ENCODE data around the gene IQCN.

The IQCN gene

DNA sequence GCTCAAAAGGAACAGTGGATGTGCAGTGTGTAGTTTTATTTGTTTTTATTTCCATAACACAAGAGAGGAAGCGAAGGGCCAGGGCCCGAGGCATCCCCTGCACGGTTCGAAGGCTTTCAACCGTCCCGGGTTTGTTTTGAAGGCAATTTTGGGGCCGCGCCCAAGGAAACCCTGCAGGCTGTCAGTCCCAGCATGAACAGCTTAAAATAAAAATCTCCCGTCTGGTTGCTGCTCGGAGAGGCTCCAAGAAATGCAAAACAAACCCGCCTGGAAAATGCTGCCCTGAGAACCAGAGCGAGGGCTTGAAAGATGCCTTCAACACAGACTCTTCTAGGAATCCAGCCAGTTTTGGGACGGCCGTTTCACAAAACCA, 32.6 kb upstream of the IQCN start:
- DNase-seq (ENCODE audit: low read depth), result no peak

GRCh38 chr19:18306209-18306887, 32.1 kb upstream of the IQCN start:
- DNase-seq (ENCODE audit: low read depth), result no peak

DNA sequence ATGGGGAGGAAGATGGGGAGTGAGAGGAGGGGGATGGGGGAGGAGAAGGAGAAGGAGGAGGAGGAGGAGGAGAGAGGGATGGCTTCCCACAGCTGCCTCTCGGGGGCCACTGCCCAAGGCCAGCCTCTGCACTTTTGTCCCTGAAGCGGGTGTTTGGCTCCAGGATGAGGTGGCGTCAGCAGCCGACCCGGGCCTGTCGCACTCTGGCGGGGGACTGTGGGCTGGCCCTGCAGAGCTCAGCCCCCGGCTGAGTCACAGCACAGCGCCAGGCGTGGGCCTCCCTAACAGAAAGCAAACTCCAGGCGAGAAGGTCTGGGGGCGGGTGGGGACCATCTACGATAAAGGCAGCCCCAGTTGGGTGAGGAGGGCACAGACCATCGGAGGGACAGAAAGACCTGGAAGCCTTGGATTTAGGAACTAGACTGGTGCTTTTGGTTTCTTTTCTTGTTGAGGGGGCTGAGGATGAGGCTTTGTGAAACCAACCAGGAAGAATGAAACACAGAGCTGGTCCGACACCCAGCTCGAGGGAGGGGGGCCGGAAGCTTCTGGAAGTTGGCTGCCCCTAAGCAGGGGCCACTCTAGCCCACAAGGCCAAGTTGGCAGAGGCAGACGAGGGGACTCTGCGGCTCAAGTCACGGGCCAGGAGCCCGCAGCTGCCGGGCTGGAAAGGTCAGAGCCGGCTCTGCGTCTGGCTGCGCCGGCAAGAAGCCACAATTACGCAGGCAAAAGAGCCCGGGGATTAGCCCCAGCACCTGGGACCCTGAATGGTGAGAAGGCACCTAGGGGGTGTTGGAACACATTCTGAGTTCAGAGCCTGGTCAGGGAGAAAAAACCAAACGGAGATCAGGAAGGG, 30.4 kb upstream of the IQCN start:
- peak; percentile 82 for DNase-seq (ENCODE audit: low read depth)

GRCh38 chr19:18304208-18304457, 29.9 kb upstream of the IQCN start:
- no peak for DNase-seq (ENCODE audit: low read depth)

GRCh38 chr19:18301718-18302111, 27.5 kb upstream of the IQCN start:
- no peak for DNase-seq (ENCODE audit: low read depth)

DNA sequence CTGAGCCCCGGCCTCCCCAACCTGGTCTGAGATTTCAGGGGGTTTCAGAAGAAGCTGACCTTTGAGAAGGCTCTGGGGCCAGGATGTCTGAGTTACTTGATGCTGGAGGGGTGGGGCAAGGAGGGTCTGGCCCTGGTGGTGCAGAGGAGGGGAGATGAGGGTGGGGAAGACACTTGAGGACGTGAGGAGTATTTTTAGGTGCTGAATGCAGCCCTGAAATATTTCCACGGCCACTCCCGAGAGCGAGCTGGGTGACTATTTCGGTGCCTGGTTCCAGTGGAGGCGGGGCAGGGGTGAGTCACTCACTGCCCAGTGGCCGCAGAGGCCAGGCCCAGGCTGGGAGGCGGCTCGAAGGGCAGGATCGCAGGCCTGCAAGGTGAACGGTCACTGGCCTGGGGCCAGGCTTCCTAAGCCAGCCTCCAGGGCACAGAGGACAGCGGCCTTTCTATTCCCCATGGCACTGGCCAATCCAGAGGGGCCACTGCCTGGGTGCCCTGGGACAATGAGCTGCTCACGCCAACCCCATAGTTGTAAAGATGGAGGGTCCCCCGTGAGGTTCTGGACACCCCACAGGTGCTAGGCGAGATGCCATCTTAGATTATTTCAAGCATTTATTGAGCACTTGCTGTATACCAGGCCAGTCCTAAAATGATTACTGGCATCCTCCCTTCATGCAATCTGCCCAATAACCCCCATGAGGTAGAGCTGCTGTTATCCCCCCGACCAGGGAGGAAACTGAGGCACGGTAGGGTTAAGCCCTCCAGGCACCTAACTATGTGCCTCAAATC, 26.9 kb upstream of the IQCN start:
- DNase-seq (ENCODE audit: low read depth), result no peak

- no peak for DNase-seq (ENCODE audit: low read depth)
Observed at GRCh38 chr19:18299654-18300053, 25.4 kb upstream of the IQCN start.

DNA sequence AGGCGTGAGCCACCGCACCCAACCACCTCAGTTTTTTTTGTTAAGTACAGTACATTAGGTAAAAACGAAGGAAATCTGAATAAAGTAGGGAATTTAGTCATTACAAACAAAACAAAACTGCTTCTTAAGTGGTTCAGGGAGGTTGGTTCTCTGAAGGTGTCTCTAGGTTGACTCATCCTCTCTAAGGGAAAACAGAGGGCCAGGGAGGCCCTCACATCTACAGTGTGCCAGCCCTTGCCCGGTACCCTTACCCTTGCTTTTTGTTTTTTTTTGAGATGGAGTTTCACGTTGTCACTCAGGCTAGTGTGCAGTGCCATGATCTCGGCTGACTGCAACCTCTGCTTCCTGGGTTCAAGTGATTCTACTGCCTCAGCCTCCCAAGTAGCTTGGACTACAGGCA, 24.3 kb upstream of the IQCN start:
- DNase-seq (ENCODE audit: low read depth), result no peak

DNA sequence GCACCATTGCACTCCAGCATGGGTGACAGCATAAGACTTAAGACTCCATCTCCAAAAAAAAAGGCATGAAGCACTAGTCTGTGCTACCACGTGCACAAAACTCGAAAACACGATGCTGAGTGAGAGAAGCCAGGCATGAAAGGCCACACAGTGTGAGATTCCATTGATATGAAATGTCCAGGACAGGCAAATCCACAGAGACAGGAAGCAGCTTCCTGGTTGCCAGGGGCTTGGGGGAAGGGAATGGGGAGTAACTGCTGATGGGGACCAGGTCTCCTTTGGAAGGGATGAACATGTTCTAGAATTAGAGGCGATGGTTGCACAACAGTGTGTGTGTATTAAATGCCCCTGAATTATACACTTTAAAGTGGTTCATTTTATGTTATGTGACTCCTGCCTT, 23.1 kb upstream of the IQCN start:
- no peak for DNase-seq (ENCODE audit: low read depth)

DNA sequence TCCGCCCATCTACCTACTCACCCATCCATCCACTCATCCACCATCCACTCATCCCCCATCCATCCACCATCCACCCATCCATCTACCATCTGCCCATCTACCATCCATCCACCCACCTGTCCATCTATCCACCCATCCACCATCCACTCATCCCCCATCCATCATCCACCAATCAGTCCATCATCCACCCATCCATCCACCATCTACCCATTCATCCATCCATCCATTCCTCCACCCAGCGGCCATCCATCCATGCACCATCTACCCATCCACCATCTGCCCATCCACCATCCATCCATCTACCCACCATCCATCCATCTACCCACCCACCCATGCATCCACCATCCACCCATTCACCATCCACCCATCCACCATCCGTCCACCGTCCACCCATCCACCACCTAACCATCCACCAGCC, 20.8 kb upstream of the IQCN start:
- no peak for DNase-seq (ENCODE audit: low read depth)

GRCh38 chr19:18294467-18294864, 20.2 kb upstream of the IQCN start:
- peak; percentile 87 for DNase-seq (ENCODE audit: low read depth)

GRCh38 chr19:18293642-18294466, 19.6 kb upstream of the IQCN start:
- DNase-seq (ENCODE audit: low read depth), result no peak

DNA sequence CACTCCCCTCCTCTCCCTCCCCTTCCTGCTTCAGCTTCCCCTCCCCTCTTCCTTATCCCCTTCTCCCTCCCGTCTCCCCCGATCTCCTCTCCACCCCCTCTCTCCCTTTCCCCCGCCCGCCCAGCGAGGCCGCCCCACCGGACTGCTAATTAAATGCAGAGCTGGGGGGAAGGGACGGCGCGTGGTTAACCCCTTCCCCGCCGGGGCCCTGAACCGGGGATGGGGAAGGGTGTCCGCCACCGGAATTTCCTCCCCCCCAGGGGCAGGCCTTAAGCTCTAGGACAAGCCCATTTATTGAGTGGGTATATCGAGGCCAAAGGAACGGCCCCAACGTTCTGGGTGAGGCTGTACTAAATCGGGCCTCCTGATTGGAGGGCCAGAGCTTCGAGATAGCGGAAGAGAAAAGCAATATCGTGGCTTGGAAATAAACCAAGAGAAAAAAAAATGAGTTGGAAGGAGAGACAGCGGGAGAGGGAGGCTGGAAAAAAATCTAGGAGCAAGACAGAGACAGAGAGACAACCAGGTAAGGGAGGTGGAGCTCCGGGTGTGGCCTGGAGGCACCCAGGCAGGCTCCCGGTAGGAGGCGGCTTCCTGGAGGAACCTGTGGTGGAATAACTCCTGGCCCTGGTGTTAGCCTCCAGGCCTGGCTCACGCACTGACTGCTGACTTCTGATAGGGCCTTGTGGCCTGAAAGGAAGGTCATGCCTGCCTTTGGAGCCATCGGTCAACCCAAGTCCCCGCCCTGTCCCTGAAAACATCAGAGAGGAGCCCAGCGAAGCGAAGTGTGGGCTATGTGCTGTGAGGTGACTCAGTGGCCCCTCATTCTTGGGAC, 18.8 kb upstream of the IQCN start:
- DNase-seq (ENCODE audit: low read depth), result no peak

- peak; percentile 17 for DNase-seq (ENCODE audit: low read depth)
Observed at GRCh38 chr19:18292462-18292809, 18.2 kb upstream of the IQCN start.

DNA sequence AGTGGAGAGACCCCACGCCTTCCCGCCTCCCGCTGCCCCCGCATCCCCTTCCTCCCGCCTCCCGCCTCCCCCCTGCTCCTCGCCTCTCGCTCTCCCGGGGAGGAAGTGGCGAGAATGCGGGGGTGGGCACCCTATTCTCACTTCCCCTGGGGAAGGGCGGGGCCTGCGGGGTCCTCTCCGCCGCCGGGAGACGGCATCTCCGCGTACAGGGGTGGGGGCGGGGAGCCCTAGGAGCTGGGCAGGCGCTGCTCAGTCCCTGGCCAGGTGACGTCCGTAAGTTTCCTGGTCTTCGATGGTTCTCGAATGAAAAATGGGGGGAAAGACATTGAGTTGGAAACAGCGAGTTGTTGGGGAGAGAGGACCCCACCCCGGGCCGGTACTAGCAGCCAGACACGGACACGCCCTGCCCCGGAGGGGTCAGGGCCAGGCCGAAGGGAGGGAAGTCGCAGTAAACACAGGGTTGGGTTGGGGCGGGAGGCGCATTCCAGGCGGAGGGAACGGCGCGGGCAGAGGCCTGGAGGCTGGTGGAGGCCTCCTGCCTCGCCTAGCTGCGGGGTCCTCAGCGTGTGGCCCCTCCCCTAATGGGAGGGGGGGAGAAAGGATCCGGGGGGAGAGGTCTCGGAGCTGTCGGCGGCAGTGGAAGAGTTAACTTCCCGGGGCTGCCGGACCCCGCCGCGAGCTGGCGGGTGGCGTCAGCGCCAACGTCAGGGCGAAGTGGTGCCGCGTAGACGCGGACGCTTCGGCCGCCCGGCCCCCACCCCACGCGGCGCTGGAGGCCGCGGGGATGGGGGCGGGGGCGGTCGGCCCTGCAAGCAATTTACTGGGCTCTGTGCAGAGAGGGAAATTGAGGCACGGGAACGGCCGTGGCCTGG, 17.6 kb upstream of the IQCN start:
- peak; percentile 72 for DNase-seq (ENCODE audit: low read depth)

GRCh38 chr19:18291019-18291524, 16.8 kb upstream of the IQCN start:
- no peak for DNase-seq (ENCODE audit: low read depth)

DNA sequence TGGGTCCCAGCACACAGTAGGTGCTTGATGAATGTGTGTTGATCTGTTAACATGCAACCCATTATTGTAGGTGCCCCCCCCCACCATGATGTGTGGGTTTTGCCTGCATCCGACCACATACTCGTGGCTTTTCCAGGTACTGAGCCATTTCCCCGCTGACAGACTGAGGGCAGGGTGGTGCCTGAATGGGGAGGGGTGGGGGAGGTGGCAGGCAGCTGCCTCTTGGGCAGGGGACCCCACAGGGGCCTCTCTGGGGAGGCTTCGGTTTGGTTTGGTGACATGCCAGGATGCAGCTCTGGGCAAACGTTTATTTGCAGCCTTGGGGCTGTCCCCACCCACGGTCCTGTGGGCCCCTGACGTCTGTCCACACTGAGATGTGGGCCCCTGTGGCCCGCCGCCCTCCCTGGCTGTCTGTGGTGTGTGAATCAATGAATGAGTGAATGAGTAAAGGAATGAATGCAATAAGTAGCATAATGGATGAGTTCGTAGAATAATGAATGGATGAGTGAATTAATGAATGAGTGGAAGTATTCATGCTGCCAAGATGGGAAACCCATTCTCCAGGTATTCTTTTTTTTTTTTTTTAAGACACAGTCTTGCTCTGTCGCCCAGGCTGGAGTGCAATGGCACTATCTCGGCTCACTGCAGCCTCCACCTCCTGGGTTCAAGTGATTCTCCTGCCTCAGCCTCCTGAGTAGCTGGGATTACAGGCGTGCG, 16.2 kb upstream of the IQCN start:
- peak; percentile 86 for DNase-seq (ENCODE audit: low read depth)

DNA sequence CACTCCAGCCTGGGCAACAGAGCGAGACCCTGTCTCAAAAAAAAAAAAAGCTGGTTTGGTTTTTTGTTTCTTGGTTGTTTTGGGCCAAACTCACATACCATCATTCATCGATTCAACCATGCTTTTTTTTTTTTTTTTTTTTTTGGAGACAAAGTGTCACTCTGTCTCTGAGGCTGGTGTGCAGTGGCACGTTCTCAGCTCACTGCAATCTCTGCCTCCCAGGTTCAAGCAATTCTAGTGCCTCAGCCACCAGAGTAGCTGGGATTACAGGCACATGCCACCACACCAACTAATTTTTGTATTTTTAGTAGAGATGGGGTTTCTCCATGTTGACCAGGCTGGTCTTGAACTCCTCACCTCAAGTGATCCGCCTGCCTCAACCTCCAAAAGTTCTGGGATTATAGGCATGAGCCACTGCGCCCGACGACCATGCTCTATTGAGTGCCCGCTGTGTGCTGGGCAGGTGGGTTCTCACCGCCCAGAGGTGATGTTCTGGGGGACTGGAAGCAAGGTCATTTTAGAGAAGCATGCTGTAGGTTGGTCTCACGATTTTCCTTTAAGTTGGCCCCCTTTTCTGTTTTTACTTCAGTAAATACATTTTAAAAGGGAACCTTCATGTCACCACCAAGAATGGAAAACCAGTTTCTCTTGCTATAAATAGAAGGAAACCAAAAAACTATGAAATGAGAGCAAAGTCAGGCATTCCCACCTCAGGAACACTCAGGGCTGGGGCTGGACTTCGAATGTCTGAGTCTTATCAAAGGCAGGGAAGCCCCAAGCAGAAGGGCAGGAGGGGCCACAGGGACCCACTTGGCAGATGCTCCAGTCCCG, 15.4 kb upstream of the IQCN start:
- no peak for DNase-seq (ENCODE audit: low read depth)

Measured in activated gamma-delta T cell treated with anti-CD3 and anti-CD28 coated beads, Interleukin-2, amount 50 U/mL, for 16 hours (primary cell).